ENCODE results near the gene AGBL4.

Gene AGBL4

DNA sequence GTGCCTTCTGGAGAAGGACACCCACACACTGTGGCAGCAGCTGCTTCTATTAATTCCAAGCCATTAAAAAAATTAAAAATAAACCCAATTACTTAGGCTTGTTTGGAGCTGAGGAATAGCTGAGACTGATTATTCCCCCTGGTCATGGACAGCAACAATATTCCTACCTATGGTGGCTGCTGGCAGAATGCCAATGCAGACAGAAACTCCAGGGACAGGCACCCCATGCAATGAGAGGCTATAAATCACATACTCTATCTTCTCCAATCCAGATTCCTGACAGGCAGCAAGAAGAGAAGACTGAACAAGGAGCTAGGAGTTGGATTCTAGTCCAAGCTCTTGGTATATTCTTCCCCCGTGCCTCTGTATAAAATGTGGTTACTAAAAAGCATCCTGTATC is 971.7 kb downstream of the AGBL4 start:
- CTCF ChIA-PET, result interaction anchor here (0.6 kb wide), 2 partner anchors 92 to 1724 kb away, joined by 3 read pairs; no protein-coding TSS in a partner anchor
- TF ChIP-seq, protein P1, sequence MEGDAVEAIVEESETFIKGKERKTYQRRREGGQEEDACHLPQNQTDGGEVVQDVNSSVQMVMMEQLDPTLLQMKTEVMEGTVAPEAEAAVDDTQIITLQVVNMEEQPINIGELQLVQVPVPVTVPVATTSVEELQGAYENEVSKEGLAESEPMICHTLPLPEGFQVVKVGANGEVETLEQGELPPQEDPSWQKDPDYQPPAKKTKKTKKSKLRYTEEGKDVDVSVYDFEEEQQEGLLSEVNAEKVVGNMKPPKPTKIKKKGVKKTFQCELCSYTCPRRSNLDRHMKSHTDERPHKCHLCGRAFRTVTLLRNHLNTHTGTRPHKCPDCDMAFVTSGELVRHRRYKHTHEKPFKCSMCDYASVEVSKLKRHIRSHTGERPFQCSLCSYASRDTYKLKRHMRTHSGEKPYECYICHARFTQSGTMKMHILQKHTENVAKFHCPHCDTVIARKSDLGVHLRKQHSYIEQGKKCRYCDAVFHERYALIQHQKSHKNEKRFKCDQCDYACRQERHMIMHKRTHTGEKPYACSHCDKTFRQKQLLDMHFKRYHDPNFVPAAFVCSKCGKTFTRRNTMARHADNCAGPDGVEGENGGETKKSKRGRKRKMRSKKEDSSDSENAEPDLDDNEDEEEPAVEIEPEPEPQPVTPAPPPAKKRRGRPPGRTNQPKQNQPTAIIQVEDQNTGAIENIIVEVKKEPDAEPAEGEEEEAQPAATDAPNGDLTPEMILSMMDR (conservative IDR thresholded peaks at IDR 0.05; ENCODE audit: low read depth), result no peak

DNA sequence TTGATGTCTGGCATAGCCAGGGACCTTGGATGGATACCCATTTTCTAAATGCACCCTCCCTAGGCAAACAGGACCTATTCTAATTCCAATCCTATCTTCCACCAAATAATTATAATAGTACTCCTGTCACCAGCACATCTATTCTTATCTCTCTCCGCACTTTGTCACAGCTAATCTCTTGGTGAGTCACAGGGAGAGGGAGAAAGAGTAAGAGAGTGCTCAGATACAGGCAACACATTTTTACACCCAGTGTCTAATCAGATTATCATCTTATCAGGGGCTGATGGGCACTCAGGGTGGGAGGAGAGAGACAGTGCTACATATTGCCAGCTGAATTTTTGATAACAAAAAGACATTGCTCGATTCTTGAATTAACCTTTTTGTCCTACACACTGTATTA is 972.1 kb downstream of the AGBL4 start:
- ChIA-PET POLR2A (ENCODE audit: low non-redundant PET) (no interaction called here), CTCF (interaction anchor here (0.6 kb wide), 1 partner anchor 1725 kb away, joined by 3 read pairs; no protein-coding TSS in a partner anchor)
- no peak for DNase-seq (ENCODE audit: low spot score)
- TF ChIP-seq, protein P1 (conservative IDR thresholded peaks at IDR 0.05; ENCODE audit: low read depth), result no peak
- no peak overlapping the region for H3K27ac ChIP-seq

More for the DNA sequence above, 971.7 kb downstream of the AGBL4 start:
- no peak overlapping the region for H3K27ac ChIP-seq
- POLR2A ChIA-PET (ENCODE audit: low non-redundant PET), result no interaction called here
- DNase-seq (ENCODE audit: low spot score), result no peak

DNA sequence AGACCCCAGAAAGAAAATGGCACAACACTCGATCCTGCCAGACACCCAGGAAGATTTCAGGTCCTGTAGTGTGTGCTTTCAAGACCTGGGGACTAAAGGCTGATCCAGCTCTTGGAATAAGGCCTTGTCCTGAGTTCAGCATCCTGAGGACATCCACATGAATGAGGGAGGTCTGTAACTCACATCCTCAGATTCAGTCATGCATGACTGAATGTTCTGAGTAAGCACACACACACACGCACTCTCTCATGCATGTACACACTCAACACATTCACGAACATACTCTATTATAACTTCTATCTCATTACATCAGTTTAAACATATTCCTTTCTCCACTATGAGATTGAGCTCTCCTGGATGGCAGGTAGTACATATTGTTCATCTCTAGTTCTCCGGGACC is 973.7 kb downstream of the AGBL4 start:
- CTCF ChIA-PET, result no interaction called here
- H3K27ac ChIP-seq, result no peak overlapping the region
- POLR2A ChIA-PET (ENCODE audit: low non-redundant PET), result no interaction called here
- TF ChIP-seq, protein P1 (conservative IDR thresholded peaks at IDR 0.05; ENCODE audit: low read depth), result no peak
- DNase-seq (ENCODE audit: low spot score), result no peak

DNA sequence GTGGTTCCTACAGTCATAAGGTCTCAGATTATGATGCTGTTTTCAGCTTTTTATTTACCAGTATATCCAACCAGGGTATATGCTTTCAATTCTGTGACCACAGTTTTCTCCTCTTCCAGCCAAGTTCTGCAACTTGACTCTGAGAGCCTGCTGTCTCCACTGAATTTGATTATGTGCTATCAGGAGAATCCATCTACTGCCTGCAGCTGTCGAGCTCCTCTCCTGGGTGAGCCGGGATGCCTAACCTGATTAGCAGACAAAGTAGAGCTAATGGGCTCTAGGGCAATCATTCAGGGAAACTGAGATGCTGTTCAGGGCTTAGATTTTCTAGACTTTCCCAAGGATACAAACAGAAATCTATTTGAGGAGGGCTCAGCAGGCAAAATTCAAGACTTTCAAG is 975.6 kb downstream of the AGBL4 start:
- no peak overlapping the region for H3K27ac ChIP-seq
- POLR2A ChIA-PET (ENCODE audit: low non-redundant PET), result no interaction called here
- TF ChIP-seq, protein P1 (conservative IDR thresholded peaks at IDR 0.05; ENCODE audit: low read depth), result no peak
- CTCF ChIA-PET, result no interaction called here
- DNase-seq (ENCODE audit: low spot score), result no peak

DNA sequence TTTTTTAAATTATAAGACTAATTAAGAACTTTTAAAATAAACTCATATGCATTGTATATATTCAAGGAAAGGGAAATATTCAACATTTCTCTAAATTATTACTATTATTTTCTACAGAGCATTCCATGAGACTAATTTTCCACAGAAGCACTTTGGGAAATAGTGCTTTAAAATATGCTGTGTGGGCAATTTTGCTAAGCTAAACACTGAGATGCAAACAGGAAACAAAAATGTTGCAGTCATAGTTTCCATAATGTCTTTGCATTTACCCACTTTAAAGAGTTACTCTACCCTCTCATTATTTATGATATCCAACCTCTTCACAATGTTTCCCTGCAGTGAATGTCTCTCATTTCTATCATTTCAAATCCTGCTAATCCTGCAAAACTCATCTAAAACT is 977.4 kb downstream of the AGBL4 start:
- TF ChIP-seq, protein P1 (conservative IDR thresholded peaks at IDR 0.05; ENCODE audit: low read depth), result no peak
- ChIA-PET POLR2A (ENCODE audit: low non-redundant PET) (no interaction called here), CTCF (no interaction called here)
- no peak overlapping the region for H3K27ac ChIP-seq
- DNase-seq (ENCODE audit: low spot score), result no peak

DNA sequence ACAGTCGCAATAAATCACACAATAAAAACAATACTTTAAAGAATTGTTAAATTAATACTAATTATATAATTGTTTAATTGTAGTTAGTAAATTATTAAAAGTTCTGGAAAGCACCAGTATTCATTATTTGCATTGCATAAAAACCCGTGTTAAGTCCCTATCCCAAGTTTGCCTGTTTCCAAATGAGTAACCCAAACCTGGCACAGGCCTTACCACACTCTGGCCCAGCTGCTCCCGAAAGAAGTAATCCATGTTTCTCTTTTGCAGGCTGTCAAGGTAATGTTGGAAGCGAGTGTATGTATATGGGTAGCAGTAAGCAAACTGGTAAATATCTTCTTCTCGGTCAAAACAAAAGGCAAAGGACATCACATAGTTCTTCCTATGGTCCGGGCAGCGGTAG is 978.4 kb downstream of the AGBL4 start:
- ChIA-PET CTCF (interaction anchor here (0.7 kb wide), 1 partner anchor 160 kb away, joined by 3 read pairs; no protein-coding TSS in a partner anchor), POLR2A (ENCODE audit: low non-redundant PET) (no interaction called here)
- no peak for DNase-seq (ENCODE audit: low spot score)
- TF ChIP-seq, protein P1 (conservative IDR thresholded peaks at IDR 0.05; ENCODE audit: low read depth), result no peak
- H3K27ac ChIP-seq, result no peak overlapping the region

All from RWPE1 (cell line).